Measurements from ENCODE around the gene SNX14. TPM values are rescaled to one million over a fixed set of nuclear protein-coding genes. Genes with fewer than 3 reads are reported as not detected.

Gene SNX14
- total and polyA plus RNA-seq, 10 donors, result 63.8 to 170 (median 88.9) TPM

DNA sequence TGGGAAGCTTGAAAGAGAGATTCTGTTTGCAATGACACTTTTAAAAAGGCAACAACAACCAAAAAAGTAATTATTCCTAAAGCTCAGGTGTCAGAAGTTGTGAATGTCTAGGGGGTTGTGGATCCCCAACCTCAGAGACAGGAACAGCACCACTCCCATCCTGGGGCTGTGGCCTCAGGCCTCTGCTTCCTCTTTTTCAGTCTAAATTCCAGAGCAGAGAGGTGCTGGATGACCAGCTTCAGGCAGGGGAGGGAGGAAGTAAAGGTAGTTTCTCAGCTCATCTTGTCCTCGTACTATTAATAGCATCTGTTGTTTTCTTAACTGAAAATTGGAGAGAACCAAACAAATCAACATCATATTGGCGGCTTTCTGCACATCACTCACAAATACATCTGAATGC is 135.5 kb downstream of the SNX14 start:
- intact Hi-C loops (cut with DNase I; ENCODE audit: low total_unique reads), result no loop called here
- H3K4me1 ChIP-seq, result peaks cover 20 to 99% (median 49%) of the 10 kb centered on the region in 6 donors

DNA sequence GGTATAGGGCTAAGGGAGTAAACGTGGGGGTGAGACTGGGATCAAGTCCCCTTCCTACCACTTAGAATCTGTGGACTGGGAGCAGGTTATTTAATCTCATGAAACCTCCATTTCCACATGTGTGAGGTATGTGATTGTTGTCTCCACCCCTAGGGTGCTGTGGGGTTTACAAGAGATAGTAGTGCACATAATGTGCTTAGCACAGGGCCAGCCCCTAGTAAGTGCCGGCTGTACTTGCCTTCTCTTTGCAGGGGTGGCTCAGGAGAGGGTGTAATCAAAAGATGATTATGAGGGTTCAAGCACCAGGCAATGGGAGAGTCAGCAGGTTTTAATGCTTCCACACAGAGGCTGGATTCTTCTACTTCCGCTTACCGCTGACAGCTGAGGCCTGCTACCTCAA is 136.9 kb downstream of the SNX14 start:
- 77 to 90% (median 89%) methylated on average over 4 of the region's 4 CpGs for WGBS, 5 donors
- no peak overlapping the region for H3K4me3 ChIP-seq
- H3K4me1 ChIP-seq, result peaks cover 19 to 99% (median 48%) of the 10 kb centered on the region in 6 donors
- no peaks in the 10 kb centered on the region for H3K9me3 ChIP-seq
- DNase-seq, result no peak
- intact Hi-C loops (cut with DNase I; ENCODE audit: low total_unique reads), result no loop called here
- H3K27ac ChIP-seq, result no peak overlapping the region
- H3K27me3 ChIP-seq (replicated peaks in 1 of 7), result peaks cover 0 to 3% (median 0%) of the 10 kb centered on the region in 7 donors
- no peak for TF ChIP-seq POLR2A (IDR thresholded peaks at IDR 0.05)
- TF ChIP-seq POLR2AphosphoS5 (IDR thresholded peaks at IDR 0.05), result no peak
- TF ChIP-seq, protein P1, sequence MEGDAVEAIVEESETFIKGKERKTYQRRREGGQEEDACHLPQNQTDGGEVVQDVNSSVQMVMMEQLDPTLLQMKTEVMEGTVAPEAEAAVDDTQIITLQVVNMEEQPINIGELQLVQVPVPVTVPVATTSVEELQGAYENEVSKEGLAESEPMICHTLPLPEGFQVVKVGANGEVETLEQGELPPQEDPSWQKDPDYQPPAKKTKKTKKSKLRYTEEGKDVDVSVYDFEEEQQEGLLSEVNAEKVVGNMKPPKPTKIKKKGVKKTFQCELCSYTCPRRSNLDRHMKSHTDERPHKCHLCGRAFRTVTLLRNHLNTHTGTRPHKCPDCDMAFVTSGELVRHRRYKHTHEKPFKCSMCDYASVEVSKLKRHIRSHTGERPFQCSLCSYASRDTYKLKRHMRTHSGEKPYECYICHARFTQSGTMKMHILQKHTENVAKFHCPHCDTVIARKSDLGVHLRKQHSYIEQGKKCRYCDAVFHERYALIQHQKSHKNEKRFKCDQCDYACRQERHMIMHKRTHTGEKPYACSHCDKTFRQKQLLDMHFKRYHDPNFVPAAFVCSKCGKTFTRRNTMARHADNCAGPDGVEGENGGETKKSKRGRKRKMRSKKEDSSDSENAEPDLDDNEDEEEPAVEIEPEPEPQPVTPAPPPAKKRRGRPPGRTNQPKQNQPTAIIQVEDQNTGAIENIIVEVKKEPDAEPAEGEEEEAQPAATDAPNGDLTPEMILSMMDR (IDR thresholded peaks at IDR 0.05 in 8 of 11, conservative IDR thresholded peaks at IDR 0.05 in 3 of 11), result no peak
- no peaks in the 10 kb centered on the region for H3K36me3 ChIP-seq

More for the DNA sequence above, 135.5 kb downstream of the SNX14 start:
- TF ChIP-seq, protein P1 (IDR thresholded peaks at IDR 0.05 in 8 of 11, conservative IDR thresholded peaks at IDR 0.05 in 3 of 11), result no peak
- TF ChIP-seq POLR2AphosphoS5 (IDR thresholded peaks at IDR 0.05), result no peak
- peak overlapping the region in 7 of 8 donors; percentile 5 to 52 (median 17) for H3K27ac ChIP-seq
- WGBS, 5 donors, result 17 to 58% (median 34%) methylated on average over 2 of the region's 2 CpGs
- no peaks in the 10 kb centered on the region for H3K9me3 ChIP-seq
- H3K4me3 ChIP-seq, result no peak overlapping the region
- H3K27me3 ChIP-seq (replicated peaks in 1 of 7), result no peaks in the 10 kb centered on the region
- no peak for DNase-seq
- no peaks in the 10 kb centered on the region for H3K36me3 ChIP-seq

Other genes starting within 250 kb of the SNX14 start
- 10 to 100 TPM; 13.7 to 32.2 (median 20.3) TPM for gene NT5E, start 143.8 kb downstream of the SNX14 start, total RNA-seq
- 10 to 100 TPM in 2 of 3 donors, 1 to 10 TPM in 1; 8.4 to 13.4 (median 10.7) TPM for gene NT5E, start 143.8 kb downstream of the SNX14 start, polyA plus RNA-seq
- 10 to 100 TPM; 60.0 to 92.1 (median 75.7) TPM for gene SYNCRIP, start 49.0 kb upstream of the SNX14 start, total RNA-seq
- gene SYNCRIP, start 49.0 kb upstream of the SNX14 start, polyA plus RNA-seq, result 10 to 100 TPM; 21.2 to 33.7 (median 29.0) TPM